Measurements from ENCODE around the gene SPATA2.

SPATA2 gene

GRCh38 chr20:49935746-49936152 lies 20.4 kb upstream of the SPATA2 start:
- no peak for DNase-seq (ENCODE audit: low read depth, low spot score)

GRCh38 chr20:49929142-49929494 lies 13.8 kb upstream of the SPATA2 start:
- no peak for DNase-seq (ENCODE audit: low read depth, low spot score)

GRCh38 chr20:49928411-49929141 lies 13.2 kb upstream of the SPATA2 start:
- DNase-seq (ENCODE audit: low read depth, low spot score) = peak; percentile 82

- no peak for DNase-seq (ENCODE audit: low read depth, low spot score)
Measured at GRCh38 chr20:49925901-49926454, 10.6 kb upstream of the SPATA2 start.

DNA sequence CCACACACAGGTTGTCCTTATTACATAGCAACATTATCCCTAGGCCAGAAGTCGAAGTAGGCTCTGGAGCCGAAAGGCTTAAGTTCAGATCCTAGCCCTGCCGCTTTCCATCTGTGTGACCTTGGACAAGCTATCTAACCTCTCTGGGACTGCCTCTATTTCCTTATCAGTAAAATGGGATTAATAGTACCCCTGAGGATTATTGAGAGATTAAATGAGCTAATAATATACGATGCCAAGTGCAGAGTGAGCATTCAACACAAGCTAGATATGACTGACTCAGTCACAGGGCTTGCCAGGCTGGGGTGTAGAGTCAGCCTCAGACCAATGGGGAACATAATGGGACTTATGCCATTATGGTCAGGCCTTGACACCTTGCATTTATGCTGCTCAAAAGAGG lies 8.9 kb upstream of the SPATA2 start:
- DNase-seq (ENCODE audit: low read depth, low spot score) = no peak

GRCh38 chr20:49919461-49919860 lies 4.1 kb upstream of the SPATA2 start:
- no peak for DNase-seq (ENCODE audit: low read depth, low spot score)

- no peak for DNase-seq (ENCODE audit: low read depth, low spot score)
Measured at GRCh38 chr20:49919009-49919408, 3.7 kb upstream of the SPATA2 start.

GRCh38 chr20:49918446-49918845 lies 3.1 kb upstream of the SPATA2 start:
- no peak for DNase-seq (ENCODE audit: low read depth, low spot score)

DNA sequence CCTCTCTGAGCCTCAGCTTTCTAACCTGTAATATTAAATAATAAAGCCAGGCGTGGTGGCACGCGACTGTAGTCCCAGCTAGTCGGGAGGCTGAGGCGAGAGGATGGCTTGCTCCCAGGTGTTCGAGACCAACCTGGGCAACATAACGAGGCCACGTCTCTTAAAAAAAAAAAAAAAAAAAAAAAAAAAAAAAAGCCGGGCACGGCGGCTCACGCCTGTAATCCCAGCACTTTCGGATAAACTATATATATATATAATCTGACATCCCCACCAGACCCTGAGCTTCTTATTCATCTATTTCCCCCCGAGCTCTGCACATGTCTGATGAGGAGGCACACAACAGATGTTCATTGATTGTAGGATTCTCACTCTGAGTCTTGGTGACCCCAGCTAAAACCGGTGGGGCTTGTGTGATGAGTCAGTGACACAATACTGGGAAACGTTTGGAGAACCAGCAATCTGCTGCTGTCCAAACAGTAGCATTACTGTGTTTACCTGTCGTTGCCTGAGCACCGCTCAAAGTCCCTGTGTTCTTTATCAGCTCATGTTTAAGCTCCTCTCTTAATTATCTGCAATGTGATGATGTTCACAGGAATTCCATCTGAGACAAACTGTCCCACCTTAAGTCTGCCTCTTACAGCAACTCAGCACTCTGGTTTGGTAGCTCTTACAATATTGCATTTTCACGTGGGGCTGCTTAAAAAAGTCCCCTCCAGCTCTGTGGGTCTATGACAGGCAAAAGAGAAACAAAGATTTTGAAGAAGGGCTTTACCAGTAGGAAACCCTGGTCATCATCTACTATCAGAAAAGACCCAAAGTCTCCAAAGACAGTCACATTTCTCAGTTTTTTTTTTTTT lies 1.0 kb upstream of the SPATA2 start:
- peak; percentile 68 for DNase-seq (ENCODE audit: low read depth, low spot score)

DNA sequence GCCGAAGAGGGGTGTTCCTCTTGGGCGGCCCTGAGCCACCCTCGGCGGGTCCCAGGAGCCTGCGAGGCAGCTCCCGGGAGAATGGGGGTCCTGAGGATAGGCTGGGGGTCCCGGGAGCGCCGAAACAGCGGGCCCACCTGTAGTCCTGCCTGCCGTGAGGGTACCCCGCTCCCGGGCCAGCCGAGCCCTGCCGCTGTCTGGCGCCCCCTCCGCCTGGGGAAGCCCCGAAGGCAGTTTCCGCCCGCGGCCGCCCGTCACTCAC lies 280 bp downstream of the SPATA2 start:
- no peak for DNase-seq (ENCODE audit: low read depth, low spot score)

DNA sequence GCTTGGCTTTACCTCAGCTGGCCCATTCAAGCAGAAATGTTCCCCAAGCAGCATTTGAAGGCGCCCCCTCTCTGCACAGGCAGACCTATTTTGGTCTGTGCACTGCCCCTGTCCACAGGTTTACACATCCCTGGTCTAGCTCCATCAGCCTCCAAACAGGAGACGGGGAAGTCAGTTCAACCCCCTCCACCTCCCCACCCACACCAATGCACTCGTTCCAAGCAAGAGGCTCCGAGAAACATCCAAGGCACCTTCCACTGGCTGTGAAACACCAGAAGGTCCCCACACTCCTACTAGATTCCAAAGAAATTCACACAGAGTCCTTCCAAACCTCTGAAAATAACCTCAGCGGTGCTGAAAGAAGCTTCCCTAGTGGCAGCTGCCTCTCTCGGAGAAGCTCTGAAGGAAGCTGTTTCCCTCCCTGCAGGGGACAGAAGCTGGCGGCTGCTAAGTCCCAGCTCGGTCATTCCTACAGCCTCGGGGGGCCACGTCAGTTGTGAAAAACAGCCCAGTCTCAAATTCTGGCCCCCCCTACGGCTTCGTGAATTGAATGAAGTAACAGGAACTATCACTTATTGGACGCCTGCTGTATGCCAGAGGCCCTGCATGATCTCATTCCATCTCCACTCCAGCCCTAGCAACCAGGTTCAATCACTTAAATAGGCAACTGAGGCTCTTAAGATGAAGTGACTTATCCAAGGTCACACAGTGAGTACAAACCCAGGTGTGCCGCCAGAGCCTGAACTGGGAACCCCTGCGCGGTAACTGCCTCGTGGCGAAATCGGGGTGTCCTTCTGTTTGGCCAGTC lies 815 bp downstream of the SPATA2 start:
- DNase-seq (ENCODE audit: low read depth, low spot score) = peak; percentile 64

DNA sequence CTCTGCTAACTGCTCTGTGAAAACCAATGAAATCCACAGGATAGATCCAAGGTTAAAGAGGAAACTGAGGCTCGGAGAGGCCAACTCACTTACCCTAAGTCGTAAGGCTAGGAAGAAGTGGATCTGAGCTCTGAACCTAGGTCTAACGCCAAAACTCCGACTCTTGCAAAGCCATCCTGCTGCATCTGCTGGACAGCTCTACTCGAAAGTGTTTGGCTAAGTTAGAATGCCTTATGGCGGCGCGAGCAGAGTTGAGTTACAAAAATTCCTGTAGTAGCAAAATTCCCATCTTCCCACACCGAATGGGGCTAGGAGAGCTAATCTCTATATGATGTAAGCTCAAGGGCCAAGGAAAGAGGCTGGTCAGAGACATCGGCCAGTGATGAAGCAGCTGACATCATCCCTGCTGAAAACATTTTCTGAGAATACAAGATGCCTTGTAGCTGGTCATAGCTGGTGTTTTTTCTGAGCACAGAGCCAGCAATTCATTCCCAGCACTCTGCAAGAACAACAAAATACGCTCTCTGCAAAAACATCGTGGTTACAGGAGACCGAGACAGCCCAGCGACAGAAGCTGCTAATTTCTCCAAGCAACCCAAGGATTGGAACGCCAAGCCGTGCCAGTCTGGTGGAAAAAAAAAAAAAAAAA lies 1.8 kb downstream of the SPATA2 start:
- DNase-seq (ENCODE audit: low read depth, low spot score) = no peak

DNA sequence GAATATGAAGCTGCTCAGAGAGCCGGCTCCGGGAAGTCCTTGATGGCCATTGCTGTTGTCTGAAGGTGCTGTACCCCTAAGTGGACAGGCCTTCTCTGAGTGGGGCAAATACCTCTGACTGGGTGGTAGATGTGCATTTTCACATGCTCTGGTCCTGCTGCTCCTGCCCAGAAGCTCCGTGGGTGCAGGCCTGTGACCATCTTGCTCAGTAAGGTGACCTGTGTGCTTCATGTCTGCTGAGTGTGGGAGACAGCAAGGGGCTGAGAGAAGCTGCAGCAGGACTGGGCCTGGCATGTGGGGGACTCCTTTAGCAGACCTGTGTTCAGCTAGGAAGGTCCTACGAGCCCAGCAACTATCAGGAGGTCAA lies 5.0 kb downstream of the SPATA2 start:
- no peak for DNase-seq (ENCODE audit: low read depth, low spot score)

DNA sequence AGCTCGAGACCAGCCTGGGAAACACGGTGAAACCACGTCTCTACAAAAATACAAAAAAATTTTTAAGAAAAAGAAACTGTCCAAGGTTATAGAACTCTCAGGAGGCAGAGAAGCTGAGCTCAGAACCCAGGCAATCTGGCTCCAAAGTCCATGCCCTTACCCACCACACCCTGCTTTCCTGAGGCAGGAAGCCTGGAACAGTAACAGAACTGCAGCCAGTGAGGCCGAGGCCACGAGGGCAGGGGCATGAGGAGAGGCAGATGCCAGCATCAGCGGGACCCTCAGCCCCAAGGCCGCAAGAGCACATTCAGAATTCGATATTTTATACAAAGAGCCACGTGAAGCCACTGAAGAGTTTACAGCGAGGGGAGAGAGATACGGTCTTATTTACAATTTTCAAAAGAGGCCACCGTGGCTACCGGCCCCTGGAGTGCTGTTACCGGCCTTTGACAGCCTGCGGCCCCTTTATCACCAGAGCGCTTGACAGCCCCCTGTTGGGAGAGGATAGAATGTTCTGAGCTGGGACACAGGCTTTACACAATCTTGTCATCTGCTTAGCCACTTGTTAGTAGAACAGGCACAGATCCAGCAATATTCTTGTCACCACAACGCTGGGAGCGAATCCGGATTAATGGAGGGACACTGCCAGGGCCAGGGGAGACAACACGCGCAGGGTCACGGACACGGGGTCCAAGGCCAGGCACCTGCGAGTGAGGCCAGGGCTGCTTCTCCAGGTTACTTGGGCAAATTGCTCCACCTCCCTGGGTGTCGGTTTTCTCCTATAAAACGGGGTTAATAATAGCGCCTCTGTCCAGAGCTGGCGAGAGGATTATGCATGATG lies 5.6 kb downstream of the SPATA2 start:
- peak; percentile 69 for DNase-seq (ENCODE audit: low read depth, low spot score)

- no peak for DNase-seq (ENCODE audit: low read depth, low spot score)
Measured at GRCh38 chr20:49908258-49908565, 7.1 kb downstream of the SPATA2 start.

DNA sequence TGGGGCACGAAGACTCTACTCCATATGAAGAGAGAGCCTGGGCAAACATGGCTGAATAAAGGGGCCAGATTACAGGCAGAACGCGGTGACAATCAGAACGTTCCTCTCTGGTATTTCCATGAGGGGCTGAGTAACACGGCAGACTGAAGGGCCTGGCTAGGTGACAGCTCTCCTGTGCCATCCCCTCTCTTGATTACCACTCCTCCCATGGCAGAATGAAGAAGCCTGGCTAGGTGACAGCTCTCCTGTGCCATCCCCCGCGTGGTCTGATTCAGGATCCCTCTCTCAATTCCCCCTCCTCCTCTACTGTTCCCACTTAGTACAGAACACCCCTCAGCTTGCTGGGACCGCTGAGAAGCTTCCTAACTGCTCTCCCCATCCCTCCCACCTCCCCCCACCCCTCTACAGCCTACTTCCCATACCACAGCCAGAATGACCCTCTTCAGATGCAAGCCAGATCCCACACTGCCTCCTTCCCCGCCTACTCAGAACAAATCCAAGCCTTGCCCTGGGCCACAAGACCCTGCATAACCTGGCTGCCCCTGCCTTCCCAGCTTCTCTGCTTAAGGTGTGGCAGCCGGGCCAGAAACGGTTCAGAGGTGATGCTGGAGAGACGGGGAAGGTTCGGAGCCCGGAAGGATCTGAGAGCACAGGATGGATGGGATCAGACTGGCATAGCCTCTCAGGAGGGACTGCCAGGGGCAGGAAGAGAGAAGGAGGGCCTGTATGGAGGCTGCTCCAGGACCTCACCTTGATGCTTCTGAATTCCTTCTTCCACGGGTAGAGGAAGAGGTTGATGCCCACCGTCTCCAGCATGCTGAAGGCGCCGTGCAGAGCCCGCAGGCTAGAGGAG lies 7.7 kb downstream of the SPATA2 start:
- no peak for DNase-seq (ENCODE audit: low read depth, low spot score)

DNA sequence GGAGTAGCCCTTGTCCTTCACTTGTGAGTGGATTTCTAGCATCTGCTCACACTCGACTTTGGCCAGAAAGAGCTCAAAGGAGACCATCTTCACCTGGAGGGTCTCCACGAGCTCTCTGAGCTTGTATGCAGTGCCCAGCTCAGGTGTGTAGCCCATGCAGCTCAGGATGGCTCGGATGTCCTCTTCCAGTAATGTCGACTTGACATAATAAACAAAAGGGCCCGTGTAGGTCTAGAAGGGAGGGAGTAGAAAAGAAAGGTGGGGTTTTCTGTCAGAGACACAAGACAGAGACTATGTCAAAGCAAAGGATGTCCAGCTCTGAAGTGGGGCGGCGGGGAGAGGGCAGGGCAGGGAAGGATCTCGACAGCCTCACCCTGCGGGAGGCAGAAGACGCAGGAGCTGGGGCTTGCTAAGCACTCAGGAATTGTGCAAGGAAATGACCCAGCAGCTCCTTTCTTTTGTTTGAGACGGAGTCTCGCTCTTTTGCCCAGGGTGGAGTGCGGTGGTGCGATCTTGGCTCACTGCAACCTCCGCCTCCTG lies 8.6 kb downstream of the SPATA2 start:
- no peak for DNase-seq (ENCODE audit: low read depth, low spot score)

DNA sequence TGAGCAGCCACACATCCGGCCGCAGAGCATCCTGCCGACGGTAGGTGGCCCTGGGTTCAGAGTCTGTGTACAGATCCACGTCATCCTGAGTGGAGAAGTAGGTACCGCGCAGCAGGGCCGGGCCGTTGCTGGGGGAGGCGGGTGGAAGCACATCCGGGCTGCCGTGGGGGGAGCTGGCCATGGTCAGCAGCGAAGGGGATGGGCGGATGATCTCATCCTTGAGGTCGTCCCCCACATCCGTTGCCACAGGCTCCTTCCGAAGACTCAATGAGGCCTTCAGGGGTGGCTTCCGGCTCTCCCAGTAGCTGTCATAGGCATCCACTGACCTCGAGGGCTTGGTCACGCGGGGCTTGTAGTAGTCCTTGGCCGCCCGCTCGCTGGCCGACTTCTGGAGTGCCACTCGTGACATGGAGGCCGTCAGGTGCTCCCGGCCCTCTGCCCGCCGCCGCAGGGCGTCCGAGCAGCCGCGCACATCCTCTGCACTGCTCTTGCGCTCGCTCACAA lies 9.2 kb downstream of the SPATA2 start:
- no peak for DNase-seq (ENCODE audit: low read depth, low spot score)

DNA sequence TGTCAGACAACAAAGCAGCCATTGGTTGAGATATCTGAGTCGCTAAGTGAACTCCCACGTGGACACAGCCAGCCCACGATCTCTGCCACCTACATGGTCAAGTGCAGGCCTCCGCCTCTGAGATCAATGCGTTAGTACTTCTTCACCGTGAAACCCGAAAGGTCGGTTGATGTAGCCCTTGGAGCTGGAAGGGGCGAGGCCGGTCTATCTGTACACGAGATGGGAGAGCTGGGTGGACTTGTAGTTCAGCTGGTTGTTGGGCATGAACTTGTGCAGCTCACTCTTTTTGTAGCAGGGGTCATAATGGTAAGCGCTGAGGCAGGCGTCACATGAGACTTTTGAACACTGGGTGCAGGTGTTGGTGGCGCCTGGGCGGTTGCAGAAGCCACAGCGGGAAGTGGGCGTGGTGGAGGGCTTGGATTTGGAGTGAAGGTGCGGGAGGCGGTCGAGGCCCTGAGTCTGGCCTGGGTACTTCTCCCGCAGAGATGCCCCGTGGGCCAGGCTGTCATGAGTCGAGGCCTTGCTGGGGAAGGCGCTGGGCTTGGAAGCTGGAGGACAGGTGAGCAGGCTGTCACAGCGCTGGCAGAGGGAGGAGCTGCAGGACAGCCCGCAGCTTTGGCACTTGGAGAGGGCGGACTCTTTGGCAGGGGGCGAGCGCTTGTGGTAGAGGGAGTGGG lies 9.8 kb downstream of the SPATA2 start:
- no peak for DNase-seq (ENCODE audit: low read depth, low spot score)
